IMR-90 (cell line): Measurements from ENCODE around the gene CASP7. TPM values are rescaled to one million over a fixed set of nuclear protein-coding genes. Genes with fewer than 3 reads are reported as not detected.

Source experiments
- ATAC-seq: fragments of 200-7000 bp; cut with Tn5 transposase; 2 replicates; pipeline ENCODE4 v1.9.1; 2020; ENCODE audit warnings: low read depth, mild to moderate bottlenecking, moderate library complexity
- BruUV-seq: library from RNA; stranded (reverse); fragments of 400-500 nt; replicated peaks from 2 replicates; lab custom pipeline; 2021; lab: Mats Ljungman, UMichigan
- CTCF ChIA-PET: fragments of 300-600 bp; formaldehyde crosslinking; extraction: SDS; loops from one replicate; lab custom pipeline; 2021; ENCODE audit warnings: antibody characterized with exemption; lab: Yijun Ruan, JAX
- POLR2A ChIA-PET: fragments of 300-600 bp; sonication (Branson Sonifier 250); formaldehyde crosslinking; loops from one replicate; lab custom pipeline; 2022; ENCODE audit warnings: antibody characterized with exemption; ENCODE audit not compliant: unreplicated experiment; lab: Charles Lee
- DNase-seq: peaks from one replicate; pipeline ENCODE4 v3.0.0; 2013
- H2AFZ ChIP-seq: replicated peaks from 2 replicates; pipeline ENCODE3; 2013; ENCODE audit warnings: low read length, mild to moderate bottlenecking; ENCODE audit not compliant: poor library complexity
- H2AK5ac ChIP-seq: 2 replicates; pipeline ENCODE4 v1.6.1; 2013; ENCODE audit warnings: low read depth, low read length, inconsistent platforms
- H2AK9ac ChIP-seq: replicated peaks from 2 replicates; pipeline ENCODE3; 2013; ENCODE audit warnings: mild to moderate bottlenecking, low read depth, low read length, moderate library complexity; ENCODE audit not compliant: poor library complexity
- H2BK120ac ChIP-seq: 2 replicates; pipeline ENCODE4 v1.6.1; 2013; ENCODE audit warnings: low read depth, low read length, inconsistent platforms
- H2BK15ac ChIP-seq: 3 replicates; pipeline ENCODE4 v1.6.1; 2013; ENCODE audit warnings: low read depth, low read length, inconsistent platforms
- H2BK20ac ChIP-seq: 2 replicates; pipeline ENCODE4 v1.6.1; 2013; ENCODE audit warnings: low read depth, mild to moderate bottlenecking, inconsistent platforms, low read length, moderate library complexity
- H2BK5ac ChIP-seq: 2 replicates; pipeline ENCODE4 v1.6.1; 2013; ENCODE audit warnings: mild to moderate bottlenecking, low read depth, low read length, inconsistent platforms; ENCODE audit not compliant: poor library complexity, severe bottlenecking
- H3K14ac ChIP-seq: replicated peaks from 2 replicates; pipeline ENCODE4 v1.6.1; 2013; ENCODE audit warnings: low read depth, low read length, inconsistent platforms
- H3K18ac ChIP-seq: 2 replicates; pipeline ENCODE4 v1.6.1; 2013; ENCODE audit warnings: low read depth, low read length, control low read depth
- H3K23ac ChIP-seq: 2 replicates; pipeline ENCODE4 v1.6.1; 2013; ENCODE audit warnings: low read depth, low read length, inconsistent platforms
- H3K27ac ChIP-seq: 2 replicates; pipeline ENCODE4 v1.5.1; 2013; ENCODE audit warnings: mild to moderate bottlenecking, control low read depth, low read length; ENCODE audit not compliant: insufficient read depth
- H3K27me3 ChIP-seq: 2 replicates; pipeline ENCODE4 v1.6.1; 2013; ENCODE audit warnings: low read length; ENCODE audit not compliant: control insufficient read depth, insufficient read depth
- H3K36me3 ChIP-seq: 2 replicates; pipeline ENCODE4 v1.6.1; 2013; ENCODE audit warnings: low read length, mixed read lengths; ENCODE audit not compliant: control insufficient read depth, insufficient read depth
- H3K4ac ChIP-seq: 2 replicates; pipeline ENCODE4 v1.6.1; 2013; ENCODE audit warnings: low read depth, low read length, inconsistent platforms
- H3K4me1 ChIP-seq: 2 replicates; pipeline ENCODE4 v1.6.1; 2013; ENCODE audit warnings: low read length, mixed read lengths; ENCODE audit not compliant: control insufficient read depth, insufficient read depth
- H3K4me2 ChIP-seq: 2 replicates; pipeline ENCODE4 v1.6.1; 2013; ENCODE audit warnings: low read depth, mild to moderate bottlenecking, control low read depth, low read length, moderate library complexity
- H3K4me3 ChIP-seq: 2 replicates; pipeline ENCODE4 v1.5.1; 2013; ENCODE audit warnings: low read depth, mild to moderate bottlenecking, control low read depth, low read length, moderate library complexity; ENCODE audit not compliant: insufficient read depth
- H3K56ac ChIP-seq: 2 replicates; pipeline ENCODE4 v1.6.1; 2013; ENCODE audit warnings: low read length, inconsistent platforms; ENCODE audit not compliant: insufficient read depth; ENCODE audit errors: extremely low read depth
- H3K79me1 ChIP-seq, 2 experiments: 2 replicates each; pipeline ENCODE4 v1.6.1; 2013; ENCODE audit warnings: low read length in 2 of 2, inconsistent platforms in 1 of 2, low read depth in 1 of 2
- H3K9ac ChIP-seq: 2 replicates; pipeline ENCODE4 v1.6.1; 2013; ENCODE audit warnings: low read depth, low read length, control low read depth
- H3K9me1 ChIP-seq: 2 replicates; pipeline ENCODE4 v1.6.1; 2013; ENCODE audit warnings: low read length, inconsistent platforms; ENCODE audit not compliant: insufficient read depth
- H3K9me3 ChIP-seq: 2 replicates; pipeline ENCODE4 v1.6.1; 2013; ENCODE audit warnings: low read length; ENCODE audit not compliant: control insufficient read depth, insufficient read depth
- H4K20me1 ChIP-seq: 2 replicates; pipeline ENCODE4 v1.6.1; 2013; ENCODE audit warnings: low read length, inconsistent platforms; ENCODE audit not compliant: insufficient read depth
- H4K5ac ChIP-seq: 2 replicates; pipeline ENCODE4 v1.6.1; 2013; ENCODE audit warnings: mild to moderate bottlenecking, low read depth, low read length, control low read depth
- H4K8ac ChIP-seq, 2 experiments: 2 replicates each; pipeline ENCODE4 v1.6.1; 2013; ENCODE audit warnings: low read depth in 2 of 2, low read length in 2 of 2, control low read depth in 1 of 2, inconsistent platforms in 1 of 2
- H4K91ac ChIP-seq: 2 replicates; pipeline ENCODE4 v1.6.1; 2013; ENCODE audit warnings: low read depth, low read length, inconsistent platforms; ENCODE audit not compliant: insufficient read depth
- BHLHE40 ChIP-seq: fragments of 150-350 bp; IDR thresholded peaks from 2 replicates; pipeline ENCODE4 v1.6.1; 2016; ENCODE audit warnings: mild to moderate bottlenecking, low read depth, low read length
- CEBPB ChIP-seq: IDR thresholded peaks from 2 replicates; pipeline ENCODE4 v1.6.1; 2012; ENCODE audit warnings: low read depth, low read length, improper control_type of control experiment
- CHD1 ChIP-seq: IDR thresholded peaks from 2 replicates; pipeline ENCODE4 v1.6.1; 2012; ENCODE audit warnings: low read depth, low read length, improper control_type of control experiment
- CTCF ChIP-seq: conservative IDR thresholded peaks from 2 replicates; pipeline ENCODE4 v1.5.1; 2012; ENCODE audit warnings: mild to moderate bottlenecking, low read depth, low read length, improper control_type of control experiment
- ELK1 ChIP-seq: fragments of 150-350 bp; IDR thresholded peaks from 2 replicates; pipeline ENCODE4 v1.6.1; 2016; ENCODE audit warnings: low read depth, mild to moderate bottlenecking, low read length, moderate library complexity, borderline replicate concordance
- FOS ChIP-seq: fragments of 150-350 bp; IDR thresholded peaks from 2 replicates; pipeline ENCODE4 v1.6.1; 2016; ENCODE audit warnings: low read depth, low read length
- MAFK ChIP-seq: IDR thresholded peaks from 2 replicates; pipeline ENCODE4 v1.6.1; 2012; ENCODE audit warnings: low read depth, low read length, improper control_type of control experiment
- MAZ ChIP-seq: IDR thresholded peaks from 2 replicates; pipeline ENCODE4 v1.6.1; 2012; ENCODE audit warnings: low read depth, mild to moderate bottlenecking, low read length, improper control_type of control experiment, moderate library complexity, borderline replicate concordance
- MXI1 ChIP-seq: IDR thresholded peaks from 2 replicates; pipeline ENCODE4 v1.6.1; 2012; ENCODE audit warnings: low read depth, mild to moderate bottlenecking, low read length, moderate library complexity, borderline replicate concordance
- NFE2L2 ChIP-seq: fragments of 150-350 bp; IDR thresholded peaks from 2 replicates; pipeline ENCODE4 v1.6.1; 2016; ENCODE audit warnings: low read depth, mild to moderate bottlenecking, low read length
- POLR2A ChIP-seq: IDR thresholded peaks from 2 replicates; pipeline ENCODE4 v1.6.1; 2012; ENCODE audit warnings: mild to moderate bottlenecking, low read depth, low read length
- RAD21 ChIP-seq: IDR thresholded peaks from 2 replicates; pipeline ENCODE4 v1.6.1; 2012; ENCODE audit warnings: low read length, improper control_type of control experiment
- RCOR1 ChIP-seq: IDR thresholded peaks from 2 replicates; pipeline ENCODE4 v1.6.1; 2012; ENCODE audit warnings: mild to moderate bottlenecking, low read length, improper control_type of control experiment; ENCODE audit not compliant: insufficient replicate concordance
- RFX5 ChIP-seq: IDR thresholded peaks from 2 replicates; pipeline ENCODE4 v1.8.0; 2012; ENCODE audit warnings: low read depth, mild to moderate bottlenecking, low read length, moderate library complexity
- SMC3 ChIP-seq: fragments of 150-350 bp; IDR thresholded peaks from 2 replicates; pipeline ENCODE4 v1.6.1; 2016; ENCODE audit warnings: low read depth, mild to moderate bottlenecking, antibody characterized with exemption, low read length, moderate library complexity
- USF2 ChIP-seq: fragments of 150-350 bp; IDR thresholded peaks from 2 replicates; pipeline ENCODE4 v1.6.1; 2017; ENCODE audit warnings: mild to moderate bottlenecking, antibody characterized with exemption, low read length, low read depth
- WGBS, 2 experiments: methylation state at CpG; one replicate each; pipeline versions ENCODE4 v1.1.5 to v1.1.7; 2013; ENCODE audit warnings: missing lambda C conversion rate in 2 of 2; ENCODE audit not compliant: insufficient read length in 1 of 2; ENCODE audit errors: extremely low coverage in 2 of 2; 5-methylcytosine and 5-hydroxymethylcytosine counted together
- dilution Hi-C: fragments of 300-500 bp; cut with HindIII; formaldehyde crosslinking; loops from one replicate; pipeline ENCODE4 v1.14.3; 2018; ENCODE audit warnings: low sequenced_read_pairs; ENCODE audit not compliant: unreplicated experiment
- in situ Hi-C: fragments of 300-500 bp; cut with MboI; formaldehyde crosslinking; loops from 3 replicates; pipeline ENCODE4 v1.14.3; 2019; ENCODE audit warnings: low sequenced_read_pairs, inconsistent platforms, mixed read lengths
- intact Hi-C: fragments of 100-400 bp; cut with micrococcal nuclease; formaldehyde crosslinking; loops from 2 replicates; pipeline ENCODE4 v1.10.0; 2022
- polyA plus RNA-seq, 3 experiments: library from polyadenylated mRNA; depleted of rRNA; stranded (reverse); fragments of >200 nt; gene quantifications; 2 replicates each; pipeline ENCODE4 v1.2.3, GENCODE V29; 2012; ENCODE audit warnings: low replicate concordance in 1 of 3
- total RNA-seq: library from RNA; depleted of rRNA; stranded (reverse); fragments of >200 nt; gene quantifications from 2 replicates; pipeline ENCODE4 v1.2.3, GENCODE V29; 2012

The CASP7 gene
- total and polyA plus RNA-seq, 2 of the 4 experiments (the other 2 are of a cell fraction): 15.1 to 16.7 TPM

GRCh38 chr10:113752553-113752952, 72.8 kb downstream of the CASP7 start:
- Histone ChIP-seq H3K23ac (no peak overlapping the region), H3K27me3 (peaks cover 6% of the 10 kb centered on the region; the same call in 1 of the 2 replicates), H4K20me1 (no peaks in the 10 kb centered on the region), H2BK5ac (no peak overlapping the region), H2AFZ (no peak overlapping the region), H4K91ac (no peak overlapping the region), H2BK120ac (no peak overlapping the region), H3K9me3 (no peaks in the 10 kb centered on the region), H3K4me3 (no peak overlapping the region), H3K4me1 (no peaks in the 10 kb centered on the region), H3K9ac (no peak overlapping the region), H3K18ac (no peak overlapping the region), H3K14ac (no peak overlapping the region), H3K4me2 (no peak overlapping the region), H3K56ac (no peak overlapping the region), H3K9me1 (no peaks in the 10 kb centered on the region), H2BK20ac (no peak overlapping the region), H3K27ac (no peak overlapping the region), H3K36me3 (no peaks in the 10 kb centered on the region), H4K5ac (no peak overlapping the region), H3K79me1 (no peaks in the 10 kb centered on the region), H3K4ac (no peak overlapping the region), H2AK9ac (no peak overlapping the region), H2AK5ac (no peak overlapping the region), H4K8ac (no peak overlapping the region), H2BK15ac (no peak overlapping the region)
- DNase-seq (no peak), ATAC-seq (no peak)
- CTCF ChIA-PET: interaction anchor here (1.3 kb wide), 1 partner anchor 13 kb away, joined by 4 read pairs; no protein-coding TSS in a partner anchor
- no CpG with 5 or more reads among the region's 1 CpG for WGBS, 2 experiments
- in situ Hi-C loops (no loop called here), intact Hi-C loops (no loop called here), dilution Hi-C loops (no loop called here)
- TF ChIP-seq BHLHE40 (no peak), USF2 (no peak), NFE2L2 (no peak), MXI1 (no peak), RCOR1 (no peak), RAD21 (no peak), FOS (no peak), ELK1 (no peak), POLR2A (no peak), RFX5 (no peak), CEBPB (no peak), CTCF (no peak), CHD1 (no peak), MAZ (no peak), SMC3 (no peak), MAFK (no peak)
- POLR2A ChIA-PET: no interaction called here
- no TSS peak for BruUV-seq
